T-helper 1 cell treated with Interleukin-12 subunit alpha and Interleukin-12 subunit beta and Interleukin-4 antibody, amounts not matched to agents 30 μg/mL and 1 μg/mL, for 36 hours (primary cell): ENCODE measurements around the gene GGA1.

Experiments
- H3K27ac Mint-ChIP-seq: one replicate; pipeline ENCODE4 v1.8.0; 2021; ENCODE audit warnings: mild to moderate bottlenecking, mixed read lengths
- H3K27me3 Mint-ChIP-seq: one replicate; pipeline ENCODE4 v1.8.0; 2021; ENCODE audit warnings: low read depth, mixed read lengths
- H3K36me3 Mint-ChIP-seq: one replicate; pipeline ENCODE4 v1.8.0; 2021; ENCODE audit warnings: low read depth, mixed read lengths
- H3K4me1 Mint-ChIP-seq: one replicate; pipeline ENCODE4 v1.8.0; 2021; ENCODE audit warnings: low read depth, mixed read lengths
- H3K4me3 Mint-ChIP-seq: one replicate; pipeline ENCODE4 v1.8.0; 2021; ENCODE audit warnings: mild to moderate bottlenecking, moderate library complexity, mixed read lengths
- H3K9me3 Mint-ChIP-seq: one replicate; pipeline ENCODE4 v1.8.0; 2021; ENCODE audit warnings: mixed read lengths

Gene GGA1

DNA sequence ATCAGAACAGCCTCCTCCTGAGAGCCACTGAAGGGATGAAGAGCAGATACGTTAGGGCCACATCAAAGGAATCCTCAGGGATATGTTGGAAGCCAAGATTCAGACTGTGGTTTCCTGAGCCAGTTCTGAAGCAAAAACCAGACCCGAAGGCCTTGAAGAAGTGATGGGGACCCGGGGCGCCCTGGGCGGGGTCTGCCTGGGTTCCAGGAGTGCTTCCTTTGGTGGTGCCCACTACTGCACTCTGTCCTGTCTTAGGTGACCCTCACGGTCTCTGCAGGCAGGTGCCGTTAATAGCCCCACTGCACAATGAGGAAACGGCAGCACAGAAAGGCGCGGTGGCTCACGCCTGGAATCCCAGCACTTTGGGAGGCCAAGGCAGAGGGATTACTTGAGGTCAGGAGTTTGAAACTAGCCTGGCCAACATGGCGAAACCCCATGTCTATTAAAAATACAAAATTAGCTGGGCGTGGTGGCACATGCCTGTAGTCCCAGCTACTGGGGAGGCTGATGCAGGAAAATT lies 18.0 kb downstream of the GGA1 start:
- H3K4me1 Mint-ChIP-seq, result peaks cover 29% of the 10 kb centered on the region
- H3K9me3 Mint-ChIP-seq, result no peaks in the 10 kb centered on the region
- H3K27me3 Mint-ChIP-seq, result no peaks in the 10 kb centered on the region
- peak overlapping the region; percentile 79 for H3K27ac Mint-ChIP-seq
- no peak overlapping the region for H3K4me3 Mint-ChIP-seq
- H3K36me3 Mint-ChIP-seq, result peaks cover 12% of the 10 kb centered on the region

DNA sequence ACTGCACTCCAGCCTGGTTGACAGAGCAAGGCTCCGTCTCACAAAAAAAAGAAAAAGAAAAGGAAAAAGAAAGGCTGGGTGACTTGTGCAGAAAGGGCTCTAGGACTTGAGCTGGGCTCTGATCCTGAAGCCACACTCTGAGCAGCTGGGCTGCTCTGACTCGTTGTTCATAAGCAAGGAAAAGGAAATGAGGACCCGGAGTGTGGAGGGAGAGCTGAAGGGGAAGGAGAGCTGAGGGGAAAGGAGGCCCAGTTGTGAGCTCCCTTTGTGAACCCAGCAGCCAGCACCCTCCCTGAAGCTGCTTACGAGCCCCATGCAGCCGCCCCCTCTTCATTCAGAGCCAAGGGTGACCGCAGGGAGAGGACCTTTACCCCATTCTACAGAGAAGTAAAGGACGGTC lies 18.5 kb downstream of the GGA1 start:
- H3K27ac Mint-ChIP-seq, result peak overlapping the region; percentile 79
- no peaks in the 10 kb centered on the region for H3K9me3 Mint-ChIP-seq
- peaks cover 33% of the 10 kb centered on the region for H3K4me1 Mint-ChIP-seq
- H3K4me3 Mint-ChIP-seq, result no peak overlapping the region
- no peaks in the 10 kb centered on the region for H3K27me3 Mint-ChIP-seq
- H3K36me3 Mint-ChIP-seq, result peaks cover 16% of the 10 kb centered on the region

DNA sequence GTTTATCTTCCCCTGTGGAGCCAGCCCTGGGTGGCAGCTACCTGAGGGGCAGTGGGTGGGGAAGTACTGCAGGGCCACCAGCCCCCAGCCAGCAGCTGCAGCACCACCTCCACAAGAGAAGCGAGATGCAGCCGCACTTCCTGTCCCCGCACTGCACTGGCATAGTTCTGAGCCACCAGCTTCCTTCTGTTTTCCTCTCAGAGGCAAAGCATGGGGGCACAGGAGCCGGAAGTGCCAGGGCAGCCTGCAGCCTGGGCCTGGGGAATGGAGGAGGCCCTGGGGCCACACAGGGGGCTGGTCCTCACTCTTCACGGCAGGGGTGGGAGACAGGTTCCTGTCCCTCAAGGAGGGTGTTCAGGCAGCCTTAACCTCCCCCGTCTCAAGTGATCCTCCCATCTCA lies 18.9 kb downstream of the GGA1 start:
- H3K9me3 Mint-ChIP-seq, result no peaks in the 10 kb centered on the region
- peak overlapping the region; percentile 79 for H3K27ac Mint-ChIP-seq
- H3K27me3 Mint-ChIP-seq, result no peaks in the 10 kb centered on the region
- H3K36me3 Mint-ChIP-seq, result peaks cover 16% of the 10 kb centered on the region
- peaks cover 33% of the 10 kb centered on the region for H3K4me1 Mint-ChIP-seq
- H3K4me3 Mint-ChIP-seq, result no peak overlapping the region

DNA sequence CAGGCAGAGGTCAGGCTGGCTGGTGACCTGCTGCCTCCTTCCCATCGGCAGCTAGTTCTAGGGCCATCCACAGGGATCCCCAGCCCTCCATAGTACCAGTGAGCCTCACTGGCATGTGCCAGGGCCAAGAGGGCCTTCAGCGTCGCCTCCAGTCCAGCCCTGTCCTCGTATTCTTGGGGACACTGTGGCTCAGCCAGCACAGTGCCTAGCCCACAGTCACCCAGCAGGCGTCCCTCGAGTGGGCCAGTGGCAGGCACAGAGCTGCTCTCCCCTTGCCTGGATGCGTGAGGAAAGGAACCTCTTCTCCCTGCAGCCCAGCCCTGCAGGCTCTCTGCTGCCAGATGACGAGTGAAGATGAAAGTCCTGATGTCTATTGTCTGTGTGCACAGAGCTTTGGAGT lies 20.2 kb downstream of the GGA1 start:
- no peaks in the 10 kb centered on the region for H3K27me3 Mint-ChIP-seq
- no peak overlapping the region for H3K4me3 Mint-ChIP-seq
- H3K36me3 Mint-ChIP-seq, result peaks cover 12% of the 10 kb centered on the region
- H3K4me1 Mint-ChIP-seq, result peaks cover 35% of the 10 kb centered on the region
- H3K27ac Mint-ChIP-seq, result no peak overlapping the region
- no peaks in the 10 kb centered on the region for H3K9me3 Mint-ChIP-seq

DNA sequence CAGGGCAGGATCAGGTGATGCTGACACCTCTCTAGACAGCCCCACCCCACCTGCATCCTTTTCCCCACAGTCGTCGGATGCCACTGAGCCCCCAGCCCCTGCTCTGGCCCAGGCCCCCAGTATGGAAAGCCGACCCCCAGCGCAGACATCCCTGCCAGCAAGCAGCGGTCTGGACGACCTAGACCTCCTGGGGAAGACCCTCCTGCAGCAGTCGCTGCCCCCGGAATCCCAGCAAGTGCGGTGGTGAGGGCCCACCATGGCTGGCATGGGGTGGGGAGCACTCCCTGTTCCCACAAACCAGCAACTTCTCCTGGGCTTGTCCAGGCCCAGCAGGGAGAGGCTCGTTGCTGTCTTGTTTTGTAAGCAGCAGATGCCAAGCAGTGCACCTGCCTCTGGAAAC lies 21.3 kb downstream of the GGA1 start:
- peaks cover 11% of the 10 kb centered on the region for H3K36me3 Mint-ChIP-seq
- peaks cover 46% of the 10 kb centered on the region for H3K4me1 Mint-ChIP-seq
- no peaks in the 10 kb centered on the region for H3K9me3 Mint-ChIP-seq
- no peak overlapping the region for H3K4me3 Mint-ChIP-seq
- H3K27me3 Mint-ChIP-seq, result no peaks in the 10 kb centered on the region
- no peak overlapping the region for H3K27ac Mint-ChIP-seq

DNA sequence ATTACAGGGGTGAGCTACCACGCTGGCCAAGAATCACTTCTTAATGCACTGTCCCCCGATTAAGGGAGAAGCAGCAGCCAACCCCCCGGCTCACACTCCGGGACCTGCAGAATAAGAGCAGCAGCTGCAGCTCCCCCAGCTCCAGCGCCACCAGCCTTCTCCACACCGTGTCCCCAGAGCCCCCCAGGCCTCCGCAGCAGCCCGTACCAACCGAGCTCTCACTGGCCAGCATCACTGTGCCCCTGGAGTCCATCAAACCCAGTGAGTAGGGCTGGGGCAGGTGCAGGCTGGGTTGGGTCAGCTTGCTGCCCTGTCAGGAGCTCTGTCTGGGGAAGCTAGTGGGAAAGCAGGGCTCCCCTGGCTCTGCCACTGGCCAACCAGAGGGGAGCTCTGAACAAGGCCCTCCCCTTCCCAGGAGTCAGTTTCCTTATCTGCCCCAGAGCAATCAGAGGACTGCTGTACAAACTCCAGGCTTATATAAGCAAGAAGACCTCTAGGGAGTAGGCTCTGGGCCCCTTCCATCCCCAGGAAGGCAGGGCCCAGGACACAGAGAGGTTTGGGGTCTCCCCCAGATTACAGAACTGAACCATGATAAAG lies 22.3 kb downstream of the GGA1 start:
- Mint-ChIP-seq H3K36me3 (peaks cover 7% of the 10 kb centered on the region), H3K9me3 (no peaks in the 10 kb centered on the region), H3K27me3 (no peaks in the 10 kb centered on the region), H3K4me3 (no peak overlapping the region), H3K27ac (peak overlapping the region; percentile 57), H3K4me1 (peaks cover 42% of the 10 kb centered on the region)

DNA sequence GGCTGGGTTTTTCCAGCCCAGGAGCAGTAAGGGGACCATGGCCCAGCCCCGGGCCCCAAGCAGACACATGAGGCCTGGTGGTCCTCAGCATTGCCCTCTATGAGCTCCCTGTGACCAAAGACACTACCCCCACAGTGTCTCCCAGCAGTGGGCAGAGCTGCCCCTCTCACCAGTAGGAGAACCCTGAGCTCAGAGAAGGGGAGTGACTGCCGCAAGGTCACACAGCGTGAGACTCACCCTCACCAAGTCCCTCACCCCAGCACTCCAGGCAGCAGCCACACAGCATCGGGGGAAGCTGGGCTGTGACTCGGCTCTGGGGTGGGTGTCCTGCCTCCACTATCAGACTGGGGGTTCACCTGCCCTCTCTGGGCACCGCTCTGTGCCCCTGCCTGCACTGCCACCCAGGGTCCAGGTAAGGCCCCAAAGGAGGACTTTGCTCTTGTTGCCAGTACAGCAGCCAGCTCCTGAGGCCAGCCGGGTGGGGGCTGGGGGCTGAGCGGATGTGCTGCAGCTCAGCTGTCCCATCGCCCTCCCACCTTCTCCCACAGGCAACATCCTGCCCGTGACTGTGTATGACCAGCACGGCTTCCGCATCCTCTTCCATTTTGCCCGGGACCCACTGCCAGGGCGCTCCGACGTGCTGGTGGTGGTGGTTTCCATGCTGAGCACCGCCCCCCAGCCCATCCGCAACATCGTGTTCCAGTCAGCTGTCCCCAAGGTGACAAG lies 23.0 kb downstream of the GGA1 start:
- no peak overlapping the region for H3K4me3 Mint-ChIP-seq
- no peaks in the 10 kb centered on the region for H3K9me3 Mint-ChIP-seq
- no peaks in the 10 kb centered on the region for H3K27me3 Mint-ChIP-seq
- peaks cover 46% of the 10 kb centered on the region for H3K4me1 Mint-ChIP-seq
- H3K27ac Mint-ChIP-seq, result peak overlapping the region; percentile 57
- peaks cover 7% of the 10 kb centered on the region for H3K36me3 Mint-ChIP-seq

DNA sequence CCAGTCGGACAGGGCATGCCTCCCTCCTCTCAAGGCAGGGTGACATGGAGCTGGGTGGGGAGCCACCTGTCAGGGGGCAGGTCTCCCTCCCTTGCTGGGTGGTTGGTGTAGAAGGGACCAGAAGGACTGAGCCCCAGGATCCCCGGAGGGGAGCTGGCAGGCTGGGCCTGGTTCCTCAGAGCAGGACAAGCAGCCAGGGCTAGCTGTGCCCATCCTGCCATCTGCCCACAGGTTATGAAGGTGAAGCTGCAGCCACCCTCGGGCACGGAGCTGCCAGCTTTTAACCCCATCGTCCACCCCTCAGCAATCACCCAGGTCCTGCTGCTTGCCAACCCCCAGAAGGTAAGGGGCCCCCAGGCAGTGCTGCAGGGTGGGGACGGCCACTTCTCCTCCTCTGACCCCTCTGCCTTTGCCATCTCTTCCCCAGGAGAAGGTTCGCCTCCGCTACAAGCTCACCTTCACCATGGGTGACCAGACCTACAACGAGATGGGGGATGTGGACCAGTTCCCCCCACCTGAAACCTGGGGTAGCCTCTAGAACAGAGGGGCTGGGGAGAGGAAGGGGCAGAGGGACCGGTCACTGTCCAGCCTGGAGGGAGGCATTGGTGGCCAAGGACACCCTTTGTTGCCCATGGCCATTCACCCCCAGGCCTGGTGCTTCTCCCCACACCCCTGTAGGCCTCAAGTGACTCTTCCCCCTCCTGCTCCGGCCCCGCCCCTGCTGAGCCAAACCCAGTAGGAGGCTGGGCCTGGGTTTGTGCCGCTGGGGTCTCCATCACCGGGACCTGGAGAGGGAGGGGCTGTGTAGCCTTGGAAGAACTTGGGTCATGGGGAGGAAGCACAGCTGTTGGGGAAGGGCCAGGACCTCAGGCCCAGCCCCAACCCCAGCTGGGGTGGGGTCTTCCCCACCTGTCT lies 23.8 kb downstream of the GGA1 start:
- Mint-ChIP-seq H3K27me3 (no peaks in the 10 kb centered on the region), H3K4me1 (peaks cover 46% of the 10 kb centered on the region), H3K36me3 (peaks cover 7% of the 10 kb centered on the region), H3K9me3 (no peaks in the 10 kb centered on the region), H3K27ac (peak overlapping the region; percentile 93), H3K4me3 (no peak overlapping the region)

DNA sequence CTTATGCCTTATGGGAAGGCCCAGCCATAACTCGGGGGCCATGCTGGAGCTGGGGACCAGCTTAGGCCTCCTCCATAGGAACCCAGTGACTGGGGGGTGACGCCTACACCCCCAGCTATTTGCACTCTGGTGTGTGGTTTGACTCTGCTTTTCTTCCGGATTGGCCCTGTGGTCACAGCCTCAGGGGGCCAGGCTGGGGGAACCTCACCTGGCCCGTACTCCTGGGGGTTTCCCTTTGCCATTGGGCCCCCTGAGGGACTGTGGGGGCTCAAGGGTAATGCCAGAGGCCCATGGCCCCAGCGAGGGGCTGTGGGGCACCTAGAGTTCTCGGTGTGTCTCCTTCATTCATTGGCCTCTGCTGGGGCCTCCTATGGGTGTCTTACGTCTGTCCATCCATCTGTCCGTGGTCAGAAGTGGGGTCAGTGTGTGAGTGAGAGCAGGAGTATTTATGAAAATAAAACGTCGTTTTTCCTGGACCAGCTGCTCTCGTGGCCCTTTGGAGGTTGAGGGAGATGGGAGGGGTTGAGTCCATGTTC lies 24.5 kb downstream of the GGA1 start:
- H3K36me3 Mint-ChIP-seq, result peaks cover 7% of the 10 kb centered on the region
- H3K27me3 Mint-ChIP-seq, result no peaks in the 10 kb centered on the region
- peak overlapping the region; percentile 43 for H3K4me3 Mint-ChIP-seq
- H3K4me1 Mint-ChIP-seq, result peaks cover 48% of the 10 kb centered on the region
- peak overlapping the region; percentile 93 for H3K27ac Mint-ChIP-seq
- no peaks in the 10 kb centered on the region for H3K9me3 Mint-ChIP-seq

DNA sequence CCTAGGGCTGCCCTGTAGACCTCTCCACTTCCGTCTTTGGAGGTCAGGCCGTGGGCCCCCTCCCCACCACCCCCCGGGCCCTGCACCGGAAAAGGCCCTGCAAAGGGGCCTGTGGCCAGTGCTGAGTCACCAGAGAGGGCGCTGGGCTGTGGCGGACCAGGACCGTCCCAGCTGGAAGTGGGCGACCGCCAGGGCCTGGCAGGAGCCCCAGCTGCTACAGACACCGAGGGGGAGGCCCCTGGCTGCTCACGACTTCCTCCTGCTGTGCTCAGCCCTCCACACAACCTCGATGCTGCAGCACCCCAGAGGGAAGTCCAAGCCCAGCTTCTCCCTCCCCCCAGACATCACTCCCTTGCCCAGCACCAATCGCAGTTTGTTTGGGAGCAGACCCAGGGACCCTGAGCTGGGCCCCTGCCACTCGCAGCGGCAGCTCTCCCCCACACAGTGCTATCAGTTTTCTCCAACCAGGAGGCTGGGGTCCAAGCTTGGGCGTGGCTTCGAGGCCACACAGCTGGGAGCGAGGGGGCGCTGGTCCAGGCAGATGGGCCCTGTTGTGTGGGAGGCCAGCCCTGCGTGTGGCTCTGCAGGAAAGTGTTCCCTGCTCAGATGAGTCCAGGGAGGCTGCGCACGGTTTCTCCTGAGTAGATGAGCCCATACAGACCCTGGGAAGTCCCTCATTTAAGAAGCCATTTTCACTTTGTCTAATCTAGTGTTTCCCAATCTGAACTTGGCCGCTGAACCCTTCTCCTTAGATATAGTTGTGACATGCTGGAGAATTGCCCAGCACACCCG lies 25.2 kb downstream of the GGA1 start:
- no peaks in the 10 kb centered on the region for H3K9me3 Mint-ChIP-seq
- peaks cover 10% of the 10 kb centered on the region for H3K36me3 Mint-ChIP-seq
- peaks cover 50% of the 10 kb centered on the region for H3K4me1 Mint-ChIP-seq
- peak overlapping the region; percentile 67 for H3K4me3 Mint-ChIP-seq
- H3K27ac Mint-ChIP-seq, result peak overlapping the region; percentile 93
- H3K27me3 Mint-ChIP-seq, result no peaks in the 10 kb centered on the region

DNA sequence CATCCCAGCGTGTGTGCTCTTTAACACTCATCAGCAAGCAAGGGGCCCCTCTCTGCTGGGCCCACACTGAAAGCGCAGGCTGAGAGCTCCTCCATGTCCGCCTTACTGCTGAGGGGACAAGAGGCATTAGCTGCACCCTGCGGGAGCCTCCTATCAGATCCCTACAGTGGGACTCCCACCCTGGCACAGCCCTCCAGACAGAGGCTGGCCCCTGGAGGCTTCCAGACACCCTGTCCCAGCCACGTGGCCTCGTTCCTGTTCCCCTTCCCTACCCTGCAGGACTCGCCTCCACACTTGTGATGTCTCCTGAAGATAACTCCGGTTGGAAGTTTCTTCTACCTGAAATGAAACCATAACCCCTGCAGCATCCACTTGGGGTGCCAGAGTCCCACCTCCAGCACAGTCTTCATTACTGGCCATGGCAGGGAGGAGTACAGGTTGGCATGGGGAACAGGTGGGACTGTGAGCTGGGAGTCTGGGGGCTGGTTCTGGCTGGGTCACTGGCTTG lies 25.8 kb downstream of the GGA1 start:
- H3K36me3 Mint-ChIP-seq, result peaks cover 8% of the 10 kb centered on the region
- H3K4me3 Mint-ChIP-seq, result peak overlapping the region; percentile 67
- H3K9me3 Mint-ChIP-seq, result no peaks in the 10 kb centered on the region
- H3K27me3 Mint-ChIP-seq, result no peaks in the 10 kb centered on the region
- peak overlapping the region; percentile 93 for H3K27ac Mint-ChIP-seq
- peaks cover 52% of the 10 kb centered on the region for H3K4me1 Mint-ChIP-seq

DNA sequence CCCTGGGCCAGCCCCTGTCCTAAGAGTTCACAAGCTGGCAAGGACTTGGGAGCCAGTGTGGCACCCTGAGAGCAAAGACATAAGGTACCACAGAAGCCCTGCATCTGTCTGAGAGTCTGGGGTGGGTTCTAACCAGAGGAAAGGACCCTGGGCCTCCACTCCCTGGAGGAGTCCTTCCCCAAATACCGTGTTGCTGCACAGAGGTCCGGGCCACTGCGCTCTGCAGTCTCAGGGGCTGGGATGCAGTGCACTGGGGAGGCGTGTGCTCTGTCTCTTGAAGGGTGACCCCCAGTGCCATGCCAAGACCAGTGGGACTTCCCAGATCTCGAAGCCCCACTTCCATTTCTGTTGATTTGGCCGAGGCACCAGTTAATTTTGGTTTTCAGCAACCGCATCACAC lies 26.5 kb downstream of the GGA1 start:
- Mint-ChIP-seq H3K9me3 (no peaks in the 10 kb centered on the region), H3K4me1 (peaks cover 52% of the 10 kb centered on the region), H3K27ac (peak overlapping the region; percentile 93)

DNA sequence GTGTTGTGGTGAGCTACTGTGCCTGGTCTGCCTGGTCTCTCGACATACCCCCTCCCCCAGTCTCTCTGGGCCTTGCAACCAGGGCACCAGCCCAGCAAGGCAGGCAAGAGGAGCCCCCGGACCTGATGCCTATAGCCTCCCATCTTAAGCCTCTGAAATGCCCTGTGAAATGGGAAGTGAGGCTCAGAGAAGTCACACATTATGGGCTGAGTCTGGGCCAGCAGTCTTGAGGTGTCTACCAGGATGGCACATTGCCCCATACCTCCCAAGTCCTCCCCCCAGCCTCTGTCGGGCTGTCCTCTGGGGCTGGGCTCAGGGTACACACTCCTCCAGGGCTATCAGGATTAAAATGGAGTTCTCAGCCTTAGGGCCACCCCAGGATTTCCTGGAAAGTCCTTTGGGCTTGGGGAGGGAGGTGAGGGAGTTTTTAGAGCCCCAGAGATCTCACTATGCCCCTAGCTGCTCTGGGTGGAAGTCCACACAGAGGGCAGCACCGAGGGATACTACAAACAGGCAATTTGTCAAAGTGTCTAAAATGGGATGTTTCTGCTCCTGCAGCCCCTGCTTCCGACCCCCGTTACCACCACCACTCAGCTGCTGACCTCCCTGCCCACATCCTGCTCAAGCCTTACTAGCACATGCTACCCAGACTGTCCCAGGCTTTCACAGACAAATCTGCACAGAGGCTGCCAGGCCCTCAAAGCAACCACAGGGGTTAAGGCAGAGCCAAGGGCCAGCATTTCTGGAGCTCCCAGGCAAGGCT lies 27.7 kb downstream of the GGA1 start:
- H3K27me3 Mint-ChIP-seq, result no peaks in the 10 kb centered on the region

More for the DNA sequence above, 26.5 kb downstream of the GGA1 start:
- H3K36me3 Mint-ChIP-seq, result peaks cover 8% of the 10 kb centered on the region
- H3K4me3 Mint-ChIP-seq, result peak overlapping the region; percentile 26
- H3K27me3 Mint-ChIP-seq, result no peaks in the 10 kb centered on the region

More for the DNA sequence above, 27.7 kb downstream of the GGA1 start:
- Mint-ChIP-seq H3K9me3 (no peaks in the 10 kb centered on the region), H3K4me1 (peaks cover 51% of the 10 kb centered on the region), H3K36me3 (peaks cover 10% of the 10 kb centered on the region), H3K27ac (peak overlapping the region; percentile 86), H3K4me3 (peak overlapping the region; percentile 54)
